H1 (cell line): ENCODE data around the gene LRP1-AS. TPM values are rescaled to one million over a fixed set of nuclear protein-coding genes. Genes with fewer than 3 reads are reported as not detected.

Source experiments
- CTCF ChIA-PET: fragments of 300-600 bp; sonication (Branson Sonifier 250); formaldehyde crosslinking; loops from one replicate; lab custom pipeline; 2021; ENCODE audit not compliant: partially characterized antibody; lab: Charles Lee
- POLR2A ChIA-PET: fragments of 300-600 bp; sonication (Branson Sonifier 250); formaldehyde crosslinking; loops from one replicate; lab custom pipeline; 2021; ENCODE audit warnings: inconsistent platforms; ENCODE audit not compliant: partially characterized antibody; lab: Charles Lee
- DNase-seq, 2 experiments: peaks; one replicate each; pipeline versions ENCODE4 v3.0.0 to v3.0.0-alpha.2; 2010 to 2022; ENCODE audit warnings: low spot score in 2 of 2, low read depth in 1 of 2, mixed read lengths in 1 of 2
- FAIRE-seq: peaks from 2 replicates; lab custom pipeline; 2011; peaks lifted over from hg19 to GRCh38; lab: Jason Lieb, UNC
- H2AFZ ChIP-seq: 2 replicates; pipeline ENCODE4 v1.8.1; 2012; ENCODE audit warnings: low read length, inconsistent platforms
- H2AK5ac ChIP-seq: 2 replicates; pipeline ENCODE4 v1.6.1; 2013; ENCODE audit warnings: low read depth, low read length
- H2BK120ac ChIP-seq: replicated peaks from 2 replicates; pipeline ENCODE3; 2013; ENCODE audit warnings: low read depth, low read length, inconsistent platforms
- H2BK12ac ChIP-seq: 2 replicates; pipeline ENCODE4 v1.6.1; 2013; ENCODE audit warnings: low read depth, low read length
- H2BK15ac ChIP-seq: 2 replicates; pipeline ENCODE4 v1.6.1; 2013; ENCODE audit warnings: low read length
- H2BK20ac ChIP-seq: 2 replicates; pipeline ENCODE4 v1.6.1; 2013; ENCODE audit warnings: low read length
- H2BK5ac ChIP-seq: 2 replicates; pipeline ENCODE4 v1.6.1; 2013; ENCODE audit warnings: low read depth, low read length
- H3K14ac ChIP-seq: 2 replicates; pipeline ENCODE4 v1.6.1; 2013; ENCODE audit warnings: inconsistent platforms; ENCODE audit not compliant: insufficient read length
- H3K18ac ChIP-seq: 2 replicates; pipeline ENCODE4 v1.6.1; 2013; ENCODE audit warnings: low read length; ENCODE audit errors: extremely low read depth
- H3K23ac ChIP-seq: 2 replicates; pipeline ENCODE4 v1.6.1; 2013; ENCODE audit warnings: inconsistent platforms; ENCODE audit not compliant: insufficient read length
- H3K23me2 ChIP-seq: 2 replicates; pipeline ENCODE4 v1.6.1; 2013; ENCODE audit warnings: low read depth, low read length
- H3K27ac ChIP-seq: 2 replicates; pipeline ENCODE4 v1.6.1; 2011; ENCODE audit warnings: low read depth, low read length, inconsistent platforms
- H3K27me3 ChIP-seq, 4 experiments: replicated peaks in 1 of 4; 1 replicate in 1 of 4; 2 replicates in 3 of 4; pipeline versions ENCODE4 v1.6.1 to v1.8.1; 2011 to 2013; ENCODE audit warnings: low read length in 3 of 4, mild to moderate bottlenecking in 3 of 4, inconsistent platforms in 2 of 4, mixed read lengths in 2 of 4, moderate library complexity in 1 of 4; ENCODE audit not compliant: control insufficient read depth in 3 of 4, insufficient read depth in 3 of 4; ENCODE audit errors: extremely low read depth in 1 of 4
- H3K36me3 ChIP-seq, 4 experiments: 2 replicates each; pipeline versions ENCODE4 v1.6.1 to v1.8.1; 2011 to 2013; ENCODE audit warnings: mild to moderate bottlenecking in 4 of 4, low read length in 3 of 4, moderate library complexity in 2 of 4, control low read depth in 1 of 4, inconsistent platforms in 1 of 4; ENCODE audit not compliant: insufficient read depth in 4 of 4, control insufficient read depth in 2 of 4
- H3K4ac ChIP-seq: replicated peaks from 2 replicates; pipeline ENCODE3; 2013; ENCODE audit warnings: low read length, low read depth, mixed read lengths, inconsistent platforms; ENCODE audit not compliant: insufficient read length
- H3K4me1 ChIP-seq, 4 experiments: replicated peaks in 1 of 4; 1 replicate in 1 of 4; 2 replicates in 3 of 4; pipeline versions ENCODE4 v1.6.1 to v1.8.1; 2011 to 2013; ENCODE audit warnings: low read length in 3 of 4, inconsistent platforms in 2 of 4, mixed read lengths in 1 of 4; ENCODE audit not compliant: insufficient read depth in 4 of 4, control insufficient read depth in 3 of 4
- H3K4me2 ChIP-seq, 2 experiments: 2 replicates each; pipeline versions ENCODE4 v1.6.1 to v1.8.1; 2011 to 2013; ENCODE audit warnings: low read depth in 2 of 2, low read length in 2 of 2, control low read depth in 1 of 2, inconsistent platforms in 1 of 2, mild to moderate bottlenecking in 1 of 2; ENCODE audit not compliant: insufficient read depth in 1 of 2
- H3K4me3 ChIP-seq, 4 experiments: fragments of 200-600, 300-600 bp in 1 of 4; sonication (generic), shearing (Covaris generic), sonication (Bioruptor Twin) in 1 of 4; 2 replicates each; pipeline versions ENCODE4 v1.5.1 to v1.8.1; 2011 to 2016; ENCODE audit warnings: low read length in 4 of 4, low read depth in 3 of 4, control low read depth in 2 of 4, inconsistent platforms in 2 of 4, mild to moderate bottlenecking in 2 of 4, mixed read lengths in 1 of 4, moderate library complexity in 1 of 4; ENCODE audit not compliant: insufficient read depth in 2 of 4; ENCODE audit errors: extremely low read depth in 1 of 4
- H3K56ac ChIP-seq: replicated peaks from 2 replicates; pipeline ENCODE3; 2013; ENCODE audit warnings: low read depth, mild to moderate bottlenecking, mixed read lengths, low read length, inconsistent platforms; ENCODE audit not compliant: insufficient read length
- H3K79me1 ChIP-seq: 2 replicates; pipeline ENCODE4 v1.6.1; 2013; ENCODE audit warnings: low read depth, low read length, control low read depth
- H3K79me2 ChIP-seq, 2 experiments: 2 replicates each; pipeline versions ENCODE4 v1.6.1 to v1.8.1; 2012 to 2013; ENCODE audit warnings: low read length in 2 of 2, mild to moderate bottlenecking in 2 of 2, inconsistent platforms in 1 of 2; ENCODE audit not compliant: insufficient read depth in 2 of 2, control insufficient read depth in 1 of 2
- H3K9ac ChIP-seq, 4 experiments: replicated peaks in 1 of 4; 1 replicate in 1 of 4; 2 replicates in 3 of 4; pipeline versions ENCODE4 v1.6.1 to v1.8.1; 2011 to 2013; ENCODE audit warnings: low read depth in 3 of 4, low read length in 3 of 4, control low read depth in 2 of 4, mild to moderate bottlenecking in 2 of 4, moderate library complexity in 2 of 4, inconsistent platforms in 1 of 4; ENCODE audit errors: extremely low read depth in 1 of 4
- H3K9me3 ChIP-seq, 2 experiments: 2 replicates each; pipeline versions ENCODE4 v1.6.1 to v1.8.1; 2012 to 2013; ENCODE audit warnings: mild to moderate bottlenecking in 2 of 2, moderate library complexity in 2 of 2, control low read depth in 1 of 2, inconsistent platforms in 1 of 2, low read depth in 1 of 2, low read length in 1 of 2, mixed read lengths in 1 of 2; ENCODE audit not compliant: insufficient read depth in 2 of 2
- H4K20me1 ChIP-seq, 2 experiments: replicated peaks in 1 of 2; 2 replicates each; pipeline versions ENCODE3 to v1.8.1; 2011 to 2013; ENCODE audit warnings: inconsistent platforms in 2 of 2, low read length in 2 of 2, mild to moderate bottlenecking in 1 of 2; ENCODE audit not compliant: insufficient read depth in 2 of 2, control insufficient read depth in 1 of 2
- H4K5ac ChIP-seq: 2 replicates; pipeline ENCODE4 v1.6.1; 2013; ENCODE audit warnings: low read length, low read depth, mixed read lengths, inconsistent platforms; ENCODE audit not compliant: insufficient read length
- H4K8ac ChIP-seq: 2 replicates; pipeline ENCODE4 v1.8.0; 2013; ENCODE audit warnings: mild to moderate bottlenecking, moderate library complexity, low read length, inconsistent platforms; ENCODE audit not compliant: insufficient read depth; ENCODE audit errors: extremely low read depth
- H4K91ac ChIP-seq: replicated peaks from 2 replicates; pipeline ENCODE3; 2013; ENCODE audit warnings: low read length, mixed read lengths, inconsistent platforms; ENCODE audit not compliant: insufficient read length
- EZH2 ChIP-seq: fragments of 200-600 bp; sonication (generic); IDR thresholded peaks from 2 replicates; pipeline ENCODE4 v1.7.1; 2012; ENCODE audit warnings: low read depth, mild to moderate bottlenecking, moderate library complexity, low read length, inconsistent platforms; ENCODE audit not compliant: severe bottlenecking
- KDM4A ChIP-seq: IDR thresholded peaks from one replicate; pipeline ENCODE4 v1.7.1; 2012; ENCODE audit warnings: low read depth, mild to moderate bottlenecking, moderate library complexity, low read length, inconsistent platforms; ENCODE audit not compliant: severe bottlenecking
- RFX5 ChIP-seq: IDR thresholded peaks from 2 replicates; pipeline ENCODE4 v1.6.1; 2011; ENCODE audit warnings: low read depth, low read length, improper control_type of control experiment, borderline replicate concordance
- TCF12 ChIP-seq: IDR thresholded peaks from 2 replicates; pipeline ENCODE4 v1.6.1; 2011; ENCODE audit warnings: low read depth, mild to moderate bottlenecking, low read length
- WGBS, 2 experiments: shearing (Covaris generic) in 1 of 2; methylation state at CpG; one replicate each; pipeline versions ENCODE4 v1.1.6 to v1.1.7; 2013 to 2015; ENCODE audit warnings: low lambda C conversion rate in 2 of 2, mixed read lengths in 2 of 2, inconsistent platforms in 1 of 2, low coverage in 1 of 2, missing lambda C conversion rate in 1 of 2; ENCODE audit not compliant: insufficient replicate concordance in 2 of 2, insufficient coverage in 1 of 2, insufficient read length in 1 of 2; ENCODE audit errors: extremely low coverage in 1 of 2, missing lambda C conversion rate in 1 of 2; 5-methylcytosine and 5-hydroxymethylcytosine counted together
- polyA plus RNA-seq, 7 experiments: library from polyadenylated mRNA; depleted of rRNA in 3 of 7; stranded (reverse) in 5 of 7; unstranded in 2 of 7; fragments of >200 nt in 5 of 7; fragments of 200-250 nt in 2 of 7; gene quantifications; 1 replicate in 5 of 7; 2 replicates in 1 of 7; 4 replicates in 1 of 7; pipeline versions ENCODE4 v1.2.1 to v1.2.3, GENCODE V29; 2011 to 2013; ENCODE audit warnings: missing spikeins in 2 of 7, mixed read lengths in 2 of 7
- total RNA-seq: library from RNA; stranded (reverse); fragmentation: NEBNext Ultra II Directional; extraction: Animal tissue kit (Norgen Biotek cat#: 25700); gene quantifications from 2 replicates; pipeline ENCODE4 v1.2.1, GENCODE V29; 2021

LRP1-AS gene
- total and polyA plus RNA-seq, 2 of the 8 experiments (the other 6 are each of a cell fraction or from before 2014, with no cell fraction given), result not detected

DNA sequence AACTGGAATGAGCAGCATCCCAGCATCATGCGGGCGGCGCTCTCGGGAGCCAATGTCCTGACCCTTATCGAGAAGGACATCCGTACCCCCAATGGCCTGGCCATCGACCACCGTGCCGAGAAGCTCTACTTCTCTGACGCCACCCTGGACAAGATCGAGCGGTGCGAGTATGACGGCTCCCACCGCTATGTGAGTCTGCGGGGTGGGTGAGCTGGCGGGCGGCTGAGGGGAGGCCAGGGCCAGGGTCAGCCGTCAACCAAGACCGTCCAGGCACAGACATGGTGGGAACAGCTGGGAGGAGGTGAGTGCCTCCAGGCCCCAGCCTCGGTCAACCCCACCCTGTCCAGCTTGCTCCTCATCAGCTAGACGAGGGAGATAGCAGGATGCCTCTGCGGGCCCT lies 43.4 kb upstream of the LRP1-AS start:
- DNase-seq, result no peak
- ChIA-PET POLR2A (interaction anchor here (0.9 to 11.0 kb wide), 14 partner anchors 10 to 101 kb away, joined by 3 to 91 read pairs (median 4); partner anchors contain the start of gene LRP1), CTCF (interaction anchor here (0.9 to 20.9 kb wide), 6 partner anchors 14 to 66 kb away, joined by 3 to 389 read pairs (median 4); partner anchors contain the start of gene SHMT2)
- Histone ChIP-seq H3K79me2 (no peaks in the 10 kb centered on the region), H3K9ac (no peak overlapping the region), H2BK15ac (no peak overlapping the region), H3K27ac (no peak overlapping the region), H2BK20ac (no peak overlapping the region), H2BK120ac (no peak overlapping the region), H3K23ac (no peak overlapping the region), H3K14ac (no peak overlapping the region), H2AFZ (no peak overlapping the region), H4K8ac (no peak overlapping the region; the same call in 1 of the 2 replicates), H3K4ac (no peak overlapping the region), H3K4me1 (no peaks in the 10 kb centered on the region; a peak in 1 of 7 replicates), H3K18ac (no peak overlapping the region), H3K56ac (no peak overlapping the region), H3K4me3 (no peak overlapping the region), H4K20me1 (peaks cover 5 to 29% of the 10 kb centered on the region in 2 experiments), H4K91ac (no peak overlapping the region), H2BK5ac (no peak overlapping the region), H3K4me2 (no peak overlapping the region), H3K23me2 (peaks cover 7% of the 10 kb centered on the region; the same call in 1 of the 2 replicates), H3K27me3 (no peaks in the 10 kb centered on the region), H3K9me3 (no peaks in the 10 kb centered on the region), H2AK5ac (no peak overlapping the region), H4K5ac (no peak overlapping the region), H3K79me1 (no peaks in the 10 kb centered on the region), H3K36me3 (peaks cover 58 to 96% (median 88%) of the 10 kb centered on the region in 4 experiments), H2BK12ac (no peak overlapping the region)
- no peak for FAIRE-seq
- 95% methylated on average over 20 of the region's 23 CpGs; no CpG with 5 or more reads in 1 of the 2 experiments for WGBS, 2 experiments
- TF ChIP-seq KDM4A (no peak), TCF12 (no peak), EZH2 (no peak), RFX5 (no peak)
